HG02623 (cell line): ENCODE data around the gene UBE2G2.

Experiments used
- ATAC-seq: cut with Tn5 transposase; IDR thresholded peaks from one replicate; pipeline ENCODE4 v1.9.1; 2021; ENCODE audit warnings: moderate library complexity; ENCODE audit not compliant: unreplicated experiment

Gene UBE2G2

GRCh38 chr21:44752671-44753235, 48.9 kb downstream of the UBE2G2 start:
- no peak for ATAC-seq

- no peak for ATAC-seq
Observed at GRCh38 chr21:44751799-44752636, 49.6 kb downstream of the UBE2G2 start.

GRCh38 chr21:44751186-44751798, 50.3 kb downstream of the UBE2G2 start:
- no peak for ATAC-seq

GRCh38 chr21:44750675-44751025, 51.0 kb downstream of the UBE2G2 start:
- no peak for ATAC-seq

- no peak for ATAC-seq
Observed at GRCh38 chr21:44749759-44750674, 51.6 kb downstream of the UBE2G2 start.

GRCh38 chr21:44749116-44749758, 52.4 kb downstream of the UBE2G2 start:
- ATAC-seq: no peak

GRCh38 chr21:44748621-44749020, 53.0 kb downstream of the UBE2G2 start:
- ATAC-seq: no peak

GRCh38 chr21:44742418-44743153, 59.0 kb downstream of the UBE2G2 start:
- ATAC-seq: no peak

- no peak for ATAC-seq
Observed at GRCh38 chr21:44741921-44742320, 59.7 kb downstream of the UBE2G2 start.

GRCh38 chr21:44740742-44741141, 60.9 kb downstream of the UBE2G2 start:
- ATAC-seq: no peak

- ATAC-seq: no peak
Observed at GRCh38 chr21:44739316-44739715, 62.3 kb downstream of the UBE2G2 start.

- no peak for ATAC-seq
Observed at GRCh38 chr21:44738621-44739020, 63.0 kb downstream of the UBE2G2 start.

- no peak for ATAC-seq
Observed at GRCh38 chr21:44737706-44738354, 63.8 kb downstream of the UBE2G2 start.

GRCh38 chr21:44736291-44737004, 65.2 kb downstream of the UBE2G2 start:
- no peak for ATAC-seq

GRCh38 chr21:44735821-44736220, 65.8 kb downstream of the UBE2G2 start:
- no peak for ATAC-seq

- no peak for ATAC-seq
Observed at GRCh38 chr21:44734841-44735240, 66.8 kb downstream of the UBE2G2 start.

- ATAC-seq: no peak
Observed at GRCh38 chr21:44734026-44734745, 67.4 kb downstream of the UBE2G2 start.

- no peak for ATAC-seq
Observed at GRCh38 chr21:44732956-44733355, 68.7 kb downstream of the UBE2G2 start.
